Measurements from ENCODE around the gene RAP1GAP. TPM values are rescaled to one million over a fixed set of nuclear protein-coding genes. Genes with fewer than 3 reads are reported as not detected.

The RAP1GAP gene
- total and polyA plus RNA-seq, 2 of the 13 experiments (the other 11 are each of a cell fraction or from before 2014, with no cell fraction given) = 11.9 to 37.5 TPM

DNA sequence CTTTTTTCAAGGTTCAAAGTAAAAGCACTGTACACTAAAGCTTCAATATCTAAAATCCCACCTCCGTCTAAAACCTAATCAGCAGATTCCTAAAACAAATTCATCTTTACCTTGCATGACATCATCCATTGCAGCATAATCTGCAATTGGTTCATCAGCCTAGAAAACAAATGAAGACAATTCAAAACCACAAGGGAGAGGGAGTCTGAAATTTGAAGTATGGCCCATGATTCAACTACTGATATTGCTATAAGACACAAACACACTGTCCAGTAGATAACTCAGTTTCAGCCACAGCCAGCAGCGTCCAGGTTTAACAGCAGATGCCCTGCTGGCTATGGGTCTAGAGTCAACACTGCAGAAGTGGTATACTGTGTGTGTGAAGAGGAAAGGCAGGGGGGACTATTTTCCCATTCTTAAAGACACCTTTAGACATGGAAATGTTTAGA lies 17.9 kb upstream of the RAP1GAP start:
- Histone ChIP-seq H3K36me3 (replicated peaks in 1 of 2; ENCODE audit: control insufficient read depth in 1 of 2, insufficient read depth in 2 of 2, low read length in 2 of 2) (peaks cover 14 to 60% of the 10 kb centered on the region in 2 experiments), H4K20me1 (ENCODE audit: insufficient read depth, low read length) (no peaks in the 10 kb centered on the region), H3K27me3 (ENCODE audit: control insufficient read depth in 1 of 2, insufficient read depth in 2 of 2, low read length in 2 of 2) (no peaks in the 10 kb centered on the region), H3K9me3 (ENCODE audit: low read length) (no peaks in the 10 kb centered on the region), H3K4me3 (replicated peaks in 1 of 3; ENCODE audit: insufficient read depth in 1 of 3, low read depth in 2 of 3, low read length in 3 of 3) (no peak overlapping the region), H3K79me2 (ENCODE audit: insufficient read depth, low read length) (no peaks in the 10 kb centered on the region), H3K27ac (ENCODE audit: extremely low read length, insufficient read depth, low read length) (no peak overlapping the region), H2AFZ (ENCODE audit: low read length) (no peak overlapping the region), H3K9ac (ENCODE audit: insufficient read depth, low read depth, low read length) (no peak overlapping the region), H3K4me2 (ENCODE audit: low read depth, low read length) (no peak overlapping the region), H3K4me1 (ENCODE audit: insufficient read depth, low read length) (no peaks in the 10 kb centered on the region)
- CTCF ChIA-PET (ENCODE audit: low intra/inter-chr PET ratio, low total read pairs) = no interaction called here
- TF ChIP-seq TFDP2 (CRISPR knock-in tag; IDR thresholded peaks at IDR 0.05) (no peak), RARG (CRISPR knock-in tag; IDR thresholded peaks at IDR 0.05; ENCODE audit: low read depth) (no peak), ATF7 (IDR thresholded peaks at IDR 0.05) (peak; percentile 87), ATF7 (CRISPR knock-in tag; IDR thresholded peaks at IDR 0.05) (no peak)
- in situ Hi-C loops (cut with HindIII; ENCODE audit: extremely low pct_ligation_motif_present, low pct_unique_long_range_greater_than_20kb) (no loop called here), intact Hi-C loops (cut with micrococcal nuclease; ENCODE audit: unreplicated experiment) (no loop called here)
- ATAC-seq = no peak
- BruUV-seq (replicated peaks) = no TSS peak
- POLR2A ChIA-PET = no interaction called here
- WGBS (ENCODE audit: low lambda C conversion rate) = 98% methylated on average over 2 of the region's 2 CpGs
- FAIRE-seq = no peak
- DNase-seq (ENCODE audit: low spot score) = no peak

GRCh38 chr1:21685946-21686678 lies 17.0 kb upstream of the RAP1GAP start:
- Histone ChIP-seq H3K27ac (ENCODE audit: extremely low read length, insufficient read depth, low read length) (no peak overlapping the region), H4K20me1 (ENCODE audit: insufficient read depth, low read length) (no peaks in the 10 kb centered on the region), H3K4me3 (replicated peaks in 1 of 3; ENCODE audit: insufficient read depth in 1 of 3, low read depth in 2 of 3, low read length in 3 of 3) (no peak overlapping the region), H3K27me3 (ENCODE audit: control insufficient read depth in 1 of 2, insufficient read depth in 2 of 2, low read length in 2 of 2) (no peaks in the 10 kb centered on the region), H3K79me2 (ENCODE audit: insufficient read depth, low read length) (no peaks in the 10 kb centered on the region), H3K36me3 (replicated peaks in 1 of 2; ENCODE audit: control insufficient read depth in 1 of 2, insufficient read depth in 2 of 2, low read length in 2 of 2) (peaks cover 11 to 55% of the 10 kb centered on the region in 2 experiments), H3K4me1 (ENCODE audit: insufficient read depth, low read length) (no peaks in the 10 kb centered on the region), H3K9ac (ENCODE audit: insufficient read depth, low read depth, low read length) (no peak overlapping the region), H3K4me2 (ENCODE audit: low read depth, low read length) (no peak overlapping the region), H2AFZ (ENCODE audit: low read length) (no peak overlapping the region), H3K9me3 (ENCODE audit: low read length) (no peaks in the 10 kb centered on the region)
- ATAC-seq (no peak), DNase-seq (ENCODE audit: low spot score) (no peak), FAIRE-seq (no peak)
- intact Hi-C loops (cut with micrococcal nuclease; ENCODE audit: unreplicated experiment) (no loop called here), in situ Hi-C loops (cut with HindIII; ENCODE audit: extremely low pct_ligation_motif_present, low pct_unique_long_range_greater_than_20kb) (no loop called here)
- CTCF ChIA-PET (ENCODE audit: low intra/inter-chr PET ratio, low total read pairs) = no interaction called here
- POLR2A ChIA-PET = no interaction called here
- no peak for TF ChIP-seq MTA3 (CRISPR knock-in tag; IDR thresholded peaks at IDR 0.05)
- TF ChIP-seq BCLAF1 (IDR thresholded peaks at IDR 0.05) = no peak
- no peak for TF ChIP-seq MTA1 (CRISPR knock-in tag; IDR thresholded peaks at IDR 0.05; ENCODE audit: borderline replicate concordance)
- TF ChIP-seq HNF4G (IDR thresholded peaks at IDR 0.05; ENCODE audit: borderline replicate concordance, low read depth, low read length) = no peak
- TF ChIP-seq HNF4G (CRISPR knock-in tag; IDR thresholded peaks at IDR 0.05; ENCODE audit: borderline replicate concordance, low read depth) = no peak
- TF ChIP-seq ZFP36L1 (CRISPR knock-in tag; IDR thresholded peaks at IDR 0.05) = no peak
- TF ChIP-seq PLRG1 (conservative IDR thresholded peaks at IDR 0.05) = no peak
- no TSS peak for BruUV-seq (replicated peaks)
- 94% methylated on average over 4 of the region's 4 CpGs for WGBS (ENCODE audit: low lambda C conversion rate)

Measured in HepG2 (cell line).